Panc1 (cell line): ENCODE data around the gene UBAP2L.

Experiments used
- CTCF ChIP-seq: fragments of 450-650 bp; IDR thresholded peaks from 2 replicates; pipeline ENCODE4 v1.5.1; 2017; ENCODE audit warnings: mild to moderate bottlenecking
- POLR2AphosphoS5 ChIP-seq: IDR thresholded peaks from 2 replicates; pipeline ENCODE4 v1.6.1; 2012; ENCODE audit warnings: mild to moderate bottlenecking, low read depth, low read length, moderate library complexity
- TCF7L2 ChIP-seq: IDR thresholded peaks from 2 replicates; pipeline ENCODE4 v1.6.1; 2011; ENCODE audit warnings: mild to moderate bottlenecking, low read depth, low read length, inconsistent platforms

DNA sequence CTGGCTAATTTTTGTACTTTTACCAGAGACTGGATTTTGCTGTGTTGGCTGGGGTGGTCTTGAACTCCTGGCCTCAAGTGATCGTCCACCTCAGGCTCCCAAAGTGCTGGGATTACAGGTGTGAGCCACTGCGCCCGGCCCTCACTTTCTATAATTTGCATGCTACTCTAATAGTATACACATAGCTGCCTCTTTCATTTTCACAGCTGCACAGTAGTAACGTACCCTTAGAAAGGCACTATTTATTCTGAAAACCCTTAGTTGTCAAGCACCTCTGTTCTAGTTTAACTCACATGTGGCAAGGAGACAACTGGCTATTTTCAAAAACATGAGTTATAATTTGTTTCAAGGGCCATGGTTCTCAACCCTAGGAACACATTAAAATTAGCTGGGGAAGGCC, 46.1 kb upstream of the UBAP2L start:
- TF ChIP-seq POLR2AphosphoS5 (no peak), CTCF (no peak), TCF7L2 (no peak)
